Measurements from ENCODE around the gene DCLRE1C.
A peak's percentile ranks its signal among the peaks of the same experiment; 100 is the strongest.
"Not testable (repeated sequence)": the region's sequence is repeated elsewhere in the genome, so short reads cannot be mapped to it uniquely, and the experiment has no call there.

Gene DCLRE1C

DNA sequence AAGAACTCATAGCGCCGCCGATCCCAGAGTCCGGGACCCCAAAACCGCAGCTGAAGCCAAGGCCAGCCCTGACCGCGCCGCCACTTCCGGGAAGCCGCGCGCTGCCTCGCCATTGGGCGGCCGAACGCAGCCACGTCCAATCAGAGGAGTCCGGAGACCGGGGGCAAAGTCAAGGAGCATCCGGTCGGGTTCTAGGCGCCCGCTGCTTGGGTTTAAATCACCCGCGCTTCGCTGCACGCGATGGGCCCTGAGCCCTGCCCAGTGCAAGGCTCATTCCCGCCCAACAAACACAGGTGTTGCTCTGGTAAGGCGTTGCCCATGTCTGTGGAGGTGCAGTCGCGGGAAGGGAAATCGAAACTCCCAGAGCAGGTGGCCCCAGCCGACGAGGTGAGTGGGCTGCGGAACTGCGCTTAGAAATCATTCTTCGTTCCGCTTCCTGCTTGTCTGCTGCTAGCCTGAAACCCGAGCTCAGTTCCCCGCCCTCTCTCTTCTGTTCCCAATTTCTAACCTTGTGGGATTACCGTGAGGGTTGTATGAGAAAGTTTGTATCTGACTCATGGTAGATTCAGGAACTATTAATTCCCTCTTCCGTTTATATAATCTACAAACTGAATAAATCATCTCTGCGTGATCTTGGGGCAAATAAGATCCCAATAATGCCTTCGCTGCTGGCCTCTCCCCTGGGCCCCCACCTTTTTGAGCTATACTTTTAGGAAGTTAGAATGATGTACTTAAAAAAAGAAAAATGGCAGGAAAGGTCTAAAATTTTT, at the start of gene DCLRE1C:
TSS of gene DCLRE1C (minus strand) at position 96 of the 770 bp plus-strand sequence. CDS start at position 10, 86 bp downstream.
- DNase-seq (ENCODE audit: low read depth), result peak; percentile 94

DNA sequence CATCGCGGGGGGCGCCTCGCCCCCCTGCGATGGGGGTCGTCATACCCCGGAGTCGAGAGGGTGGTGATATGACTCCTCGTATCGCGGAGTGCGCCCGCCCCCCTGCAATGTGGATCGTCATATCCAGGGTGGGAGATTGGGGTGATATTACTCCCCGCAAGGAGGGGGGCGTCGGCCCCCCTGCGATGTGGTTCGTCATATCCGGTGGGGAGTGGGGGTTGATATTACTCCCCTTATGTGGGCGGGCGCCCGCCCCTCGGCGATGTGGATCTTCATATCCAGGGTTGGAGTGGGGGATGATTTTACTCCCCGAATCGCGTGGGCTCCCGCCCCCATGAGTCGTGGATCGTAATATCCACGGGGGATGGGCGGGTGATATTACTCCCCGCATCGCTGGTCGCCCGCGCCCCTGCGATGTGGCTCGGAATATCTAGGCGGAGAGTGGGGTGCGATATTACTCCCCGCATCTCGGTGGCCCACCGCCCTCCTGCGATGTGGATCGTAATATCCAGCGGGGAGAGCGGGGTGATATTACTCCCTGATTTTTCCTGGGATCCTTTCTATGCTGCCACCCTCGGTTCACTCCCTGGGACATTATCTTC, 42.2 kb upstream of the DCLRE1C start:
- DNase-seq (ENCODE audit: low read depth), result no peak

DNA sequence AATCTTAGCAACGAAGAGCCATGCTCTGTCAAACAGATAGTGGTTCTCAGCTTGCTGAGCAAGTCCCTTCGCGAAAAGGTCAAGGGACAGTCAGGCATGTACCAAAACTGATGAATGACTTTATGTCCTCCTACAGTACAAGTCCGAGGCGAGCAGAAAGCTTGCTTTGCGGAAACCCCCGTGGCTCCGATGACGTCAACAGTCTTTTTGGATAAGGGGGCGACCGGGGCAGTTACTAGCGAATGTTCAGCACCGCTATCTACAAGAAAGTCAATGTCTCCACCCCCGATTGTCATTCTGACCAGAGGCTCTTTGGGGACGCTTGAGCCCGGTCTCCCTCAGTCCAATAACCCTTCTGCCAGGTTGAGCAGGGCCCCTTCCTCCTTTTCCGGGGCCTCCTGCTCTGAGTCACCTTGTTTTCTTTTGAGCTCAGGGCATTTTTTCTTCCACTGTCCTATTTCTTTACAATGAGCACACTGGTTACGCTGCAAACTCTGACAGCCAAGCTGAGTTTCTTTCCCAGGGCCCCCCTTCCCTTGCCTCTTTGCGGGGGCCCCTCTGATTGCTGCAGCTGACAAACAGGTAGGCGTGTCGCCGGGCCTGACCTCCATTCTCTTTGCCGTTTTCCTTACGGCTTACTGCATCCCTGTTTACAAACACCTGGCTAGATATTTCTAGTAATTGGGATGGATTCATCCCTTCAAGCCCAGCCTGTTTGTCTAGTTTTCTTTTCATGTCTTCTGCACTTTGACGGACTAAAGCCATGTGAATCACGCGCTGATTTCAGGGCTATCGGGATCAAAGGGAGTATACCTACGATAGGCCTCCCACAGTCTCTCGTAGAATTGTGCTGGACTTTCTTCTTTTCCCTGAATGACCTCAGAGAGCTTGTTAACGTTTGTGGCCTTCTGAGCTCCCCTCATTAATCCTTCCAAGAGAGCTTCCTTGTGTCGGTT, 39.9 kb upstream of the DCLRE1C start:
- not testable (repeated sequence) for DNase-seq (ENCODE audit: low read depth)

DNA sequence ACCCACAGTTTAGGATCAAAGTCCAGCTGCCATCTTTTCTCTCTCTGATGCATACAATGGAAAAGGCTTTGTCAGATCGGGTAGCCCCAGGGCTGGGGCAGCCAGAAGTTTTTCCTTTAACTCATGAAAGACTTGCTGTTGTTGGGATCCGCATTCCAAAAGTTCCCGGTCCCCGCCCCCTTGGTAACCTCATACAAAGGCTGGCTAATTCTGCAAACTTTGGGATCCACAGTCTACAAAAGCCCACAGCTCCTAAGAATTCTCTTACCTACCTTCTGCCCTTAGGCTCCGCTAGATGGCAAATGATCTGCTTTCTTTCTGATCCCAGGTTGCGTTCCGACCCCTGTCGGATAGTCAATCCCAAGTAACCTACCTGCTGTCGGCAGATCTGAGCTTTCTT, 38.4 kb upstream of the DCLRE1C start:
- not testable (repeated sequence) for DNase-seq (ENCODE audit: low read depth)

DNA sequence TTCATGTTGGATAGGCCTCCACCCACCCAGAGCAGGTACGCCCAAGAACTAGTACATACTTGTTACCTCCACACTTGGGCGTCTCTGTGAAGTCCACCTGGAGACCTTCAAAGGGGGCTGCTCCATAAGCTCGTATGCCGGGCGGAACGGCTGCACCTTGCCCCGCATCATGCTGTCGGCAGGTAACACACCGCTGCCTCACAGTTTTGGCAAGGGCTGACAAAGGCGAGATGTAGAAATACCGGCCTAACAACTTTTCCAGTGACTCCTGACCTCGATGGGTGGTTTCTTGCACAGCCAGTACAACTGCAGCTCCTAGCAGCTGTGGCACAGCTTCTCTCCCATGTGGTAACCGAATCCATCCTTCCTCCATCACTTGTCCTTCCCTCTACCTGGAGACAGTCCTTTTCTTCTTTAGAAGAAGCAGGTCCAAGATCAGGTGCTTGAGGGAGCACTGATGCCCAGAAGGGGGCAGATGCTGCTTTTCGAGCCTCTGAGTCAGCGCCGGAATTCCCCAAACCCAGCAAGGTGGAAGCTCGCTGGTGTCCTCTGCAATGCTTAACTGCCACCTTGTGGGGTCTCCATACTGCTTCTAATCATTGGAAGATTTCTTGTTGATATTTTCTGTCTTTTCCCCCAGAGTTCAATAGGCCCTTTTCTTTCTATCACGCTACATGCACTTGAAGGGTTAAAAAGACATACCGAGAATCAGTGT, 37.3 kb upstream of the DCLRE1C start:
- peak; percentile 10 for DNase-seq (ENCODE audit: low read depth)

DNA sequence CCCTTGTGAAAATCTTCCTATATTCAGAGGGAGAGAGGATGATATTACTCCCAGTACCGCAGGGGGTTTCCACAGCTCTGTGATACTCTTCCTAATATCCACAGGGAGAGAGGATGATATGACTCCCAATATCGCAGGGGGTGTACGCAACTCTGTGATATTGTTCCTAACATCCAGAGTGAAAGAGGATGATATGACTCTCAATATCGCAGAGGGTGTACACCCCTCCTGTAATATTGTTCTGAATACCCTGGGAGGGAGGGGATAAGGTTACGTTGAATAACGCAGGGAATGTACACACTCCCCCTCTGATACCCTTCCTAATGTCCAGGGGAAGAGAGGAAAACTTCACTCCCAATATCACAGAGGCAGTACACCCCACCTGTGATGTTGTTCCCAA, 35.7 kb upstream of the DCLRE1C start:
- not testable (repeated sequence) for DNase-seq (ENCODE audit: low read depth)

DNA sequence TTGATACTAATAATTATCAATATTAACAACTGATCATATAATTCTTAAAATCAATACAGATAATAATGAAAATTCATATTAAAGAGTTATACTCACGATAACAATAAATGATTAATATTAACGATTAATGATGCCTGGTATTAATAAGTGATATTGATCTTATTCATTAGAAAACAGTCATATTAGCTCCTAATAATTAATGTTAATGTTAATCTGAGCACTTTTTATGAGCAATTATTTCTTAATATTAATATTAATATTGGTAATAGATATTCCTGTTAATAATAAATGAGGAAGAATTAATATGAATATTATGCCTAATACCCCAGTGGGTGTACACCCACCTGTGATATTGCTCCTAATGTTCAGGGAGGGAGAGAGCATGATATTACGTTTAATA, 28.8 kb upstream of the DCLRE1C start:
- no peak for DNase-seq (ENCODE audit: low read depth)

DNA sequence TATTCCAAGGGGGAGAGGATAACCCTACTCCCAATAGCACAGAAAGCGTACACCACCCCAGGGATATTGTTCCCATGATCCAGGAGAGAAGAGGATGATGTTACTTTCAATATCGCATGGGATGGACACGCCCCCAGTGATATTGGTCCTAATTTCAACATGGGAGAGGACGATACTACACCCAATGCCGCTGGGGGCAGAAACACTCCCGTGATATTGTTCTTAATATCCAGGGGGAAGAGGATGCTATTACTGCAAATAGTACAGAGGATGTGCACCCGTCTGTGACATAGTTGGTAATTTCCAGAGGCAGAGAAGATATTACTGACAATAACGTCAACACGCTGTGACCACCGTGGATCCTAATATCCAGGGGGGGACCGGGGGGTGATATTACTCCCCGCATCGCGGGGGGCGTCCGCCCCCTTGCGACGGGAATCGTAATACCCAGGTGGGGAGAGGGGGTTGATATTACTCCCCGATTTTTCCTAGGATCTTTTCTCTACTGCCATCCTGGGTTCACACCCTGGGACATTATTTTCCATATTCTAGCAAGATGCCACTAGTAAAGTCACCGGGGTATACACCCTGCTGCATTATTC, 21.9 kb upstream of the DCLRE1C start:
- DNase-seq (ENCODE audit: low read depth), result no peak

DNA sequence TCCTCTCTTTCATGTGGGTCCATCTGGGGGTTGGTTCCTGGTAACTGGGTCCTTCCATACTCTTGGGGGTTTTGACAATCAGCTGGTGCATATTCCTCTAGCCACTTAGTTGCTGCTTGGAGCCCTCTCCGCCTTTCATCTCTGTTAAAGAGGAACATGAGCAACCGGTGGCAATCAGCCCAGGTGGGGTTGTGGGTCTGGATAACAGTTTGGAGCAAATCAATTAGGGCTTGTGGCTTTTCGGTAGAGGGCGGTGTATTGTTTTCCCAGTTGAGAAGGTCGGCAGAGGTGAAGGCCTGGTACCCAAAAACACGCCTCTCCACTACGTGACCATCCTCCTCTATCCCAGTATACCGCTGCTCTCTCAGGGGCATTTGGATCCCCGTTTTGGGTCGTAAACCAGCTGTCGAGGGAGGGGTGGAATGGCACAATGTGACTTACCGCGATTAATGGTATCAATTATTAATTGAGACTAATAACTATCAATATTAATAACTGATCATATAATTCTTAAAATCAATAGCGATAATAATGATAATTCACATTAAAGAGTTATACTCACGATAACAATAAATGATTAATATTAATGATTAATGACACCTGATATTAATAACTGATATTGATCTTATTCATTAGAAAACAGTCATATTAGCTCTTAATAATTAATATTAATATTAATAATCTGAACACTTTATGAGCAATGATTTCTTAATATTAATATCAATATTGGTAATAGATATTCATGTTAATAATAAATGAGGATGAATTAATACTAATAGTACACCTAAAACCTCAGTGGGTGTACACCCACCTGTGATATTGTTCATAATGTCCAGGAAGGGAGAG, 20.5 kb upstream of the DCLRE1C start:
- DNase-seq (ENCODE audit: low read depth), result not testable (repeated sequence)

DNA sequence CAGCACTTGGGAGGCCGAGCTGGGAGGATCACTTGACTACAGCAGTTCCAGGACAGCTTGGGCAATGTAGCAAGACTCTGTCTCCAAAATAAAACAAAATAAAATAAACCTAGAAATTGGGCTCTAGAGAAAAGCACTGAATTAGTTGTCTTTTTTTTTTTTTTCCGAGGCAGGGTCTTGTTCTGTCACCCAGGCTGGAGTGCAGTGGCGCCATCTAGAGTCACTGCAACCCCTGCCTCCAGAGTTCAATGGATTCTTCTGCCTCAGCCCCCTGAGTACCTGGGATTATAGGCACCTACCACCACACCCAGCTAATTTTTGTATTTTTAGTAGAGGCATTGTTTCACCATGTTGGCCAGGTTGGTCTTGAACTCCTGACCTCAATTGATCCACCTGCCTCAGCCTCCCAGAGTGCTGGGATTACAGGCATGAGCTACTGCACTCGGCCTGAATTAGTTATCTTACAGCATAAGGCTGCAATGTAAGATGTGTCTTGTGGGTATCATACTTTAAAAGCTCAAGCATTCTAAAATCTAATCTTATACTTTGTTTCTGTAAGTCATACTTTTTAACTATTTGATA, 18.1 kb upstream of the DCLRE1C start:
- DNase-seq (ENCODE audit: low read depth), result no peak

DNA sequence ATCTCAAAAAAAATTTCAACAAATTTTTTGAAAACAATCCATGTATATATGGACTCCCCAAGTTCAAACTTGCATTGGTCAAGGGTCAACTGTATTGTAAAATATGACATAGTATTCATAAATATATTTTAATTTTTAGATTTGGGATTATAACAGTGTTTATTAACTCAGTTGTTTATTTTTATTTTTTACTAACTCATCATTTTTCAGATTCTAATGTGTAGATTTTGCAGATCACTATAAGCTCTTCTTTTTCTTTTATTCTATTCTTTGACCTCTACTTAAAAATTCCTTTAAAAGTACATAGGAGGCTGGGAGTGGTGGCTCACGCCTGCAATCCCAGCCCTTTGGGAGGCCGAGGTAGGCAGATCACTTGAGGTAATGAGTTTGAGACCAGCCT, 14.0 kb upstream of the DCLRE1C start:
- no peak for DNase-seq (ENCODE audit: low read depth)

DNA sequence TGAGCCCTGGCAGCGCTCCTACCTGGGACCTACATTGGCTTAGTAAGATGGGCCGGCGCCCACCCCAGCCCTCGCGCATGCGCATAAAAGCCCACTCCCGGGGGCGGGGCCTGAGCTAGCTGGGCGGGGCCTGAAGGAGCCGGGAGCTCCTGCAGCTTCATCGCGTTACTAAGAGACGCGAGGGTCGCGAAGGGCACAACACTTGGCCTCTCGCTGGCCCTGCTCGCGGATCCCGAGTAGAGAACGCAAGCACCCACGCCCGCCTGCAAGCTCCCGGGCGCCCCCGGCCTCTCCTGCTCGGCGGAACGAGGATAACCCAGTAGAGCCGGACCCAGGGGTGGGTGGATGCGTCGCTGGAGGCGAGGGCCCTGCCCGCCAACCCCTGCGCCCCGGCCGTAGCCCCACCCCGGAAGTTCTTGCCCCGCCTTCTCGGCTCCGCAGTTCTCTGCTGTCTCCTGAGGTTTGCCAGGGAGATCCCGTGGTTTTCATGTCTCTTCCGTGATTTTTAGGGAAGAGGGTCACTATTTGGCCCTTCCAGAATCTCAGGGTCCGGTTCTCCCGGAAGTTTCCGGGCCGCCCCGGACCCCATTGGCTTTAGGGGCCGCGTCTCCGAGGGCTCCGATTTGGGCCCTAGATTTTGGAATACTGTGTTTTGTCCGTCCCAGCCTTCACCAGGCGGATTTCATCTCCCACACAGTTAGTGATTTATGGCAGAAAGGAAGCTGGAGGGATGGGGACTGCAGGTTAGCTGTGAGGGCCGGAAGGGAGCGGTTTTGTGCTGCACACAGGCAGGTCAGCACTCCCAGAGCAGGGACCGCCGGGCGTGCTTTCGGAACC, 5.5 kb upstream of the DCLRE1C start, which contains the start of gene MEIG1:
TSS of gene MEIG1 (plus strand) at position 168 of the 837 bp plus-strand sequence. CDS start 7,081 bp downstream, outside the sequence.
- peak; percentile 95 for DNase-seq (ENCODE audit: low read depth)

DNA sequence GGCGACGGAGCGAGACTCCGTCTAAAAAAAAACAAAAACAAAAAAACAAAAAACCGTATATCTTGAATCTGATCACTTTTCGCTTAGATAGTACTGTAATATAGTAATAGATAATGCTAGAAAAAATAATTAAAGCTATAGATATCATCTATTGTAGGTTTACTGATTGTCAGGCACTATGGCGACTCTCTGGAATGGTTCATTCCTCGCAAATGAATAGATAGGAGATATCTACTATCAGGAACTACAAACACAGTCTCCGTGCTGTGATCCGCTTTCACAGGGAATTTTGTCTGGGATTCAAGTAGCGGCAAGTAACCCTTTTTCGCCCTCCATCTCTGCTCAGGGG, 5.0 kb upstream of the DCLRE1C start:
- DNase-seq (ENCODE audit: low read depth), result no peak

DNA sequence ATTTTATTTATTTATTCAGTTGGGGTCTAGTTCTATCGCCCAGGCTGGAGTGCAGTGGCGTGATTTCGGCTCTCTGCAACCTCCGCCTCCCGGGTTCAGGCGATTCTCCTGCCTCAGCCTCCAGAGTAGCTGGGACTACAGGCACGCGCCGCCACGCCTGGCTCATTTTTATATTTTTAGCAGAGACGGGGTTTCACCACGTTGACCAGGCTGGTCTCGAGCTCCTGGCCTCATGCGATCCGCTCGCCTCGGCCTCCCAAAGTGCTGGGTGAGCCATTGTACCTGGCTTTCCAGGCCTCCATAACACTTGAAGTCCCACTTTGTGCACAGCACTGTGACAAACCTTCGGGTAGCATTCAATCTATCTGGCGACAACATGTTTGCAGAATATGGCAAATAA, 1.0 kb upstream of the DCLRE1C start:
- DNase-seq (ENCODE audit: low read depth), result no peak

DNA sequence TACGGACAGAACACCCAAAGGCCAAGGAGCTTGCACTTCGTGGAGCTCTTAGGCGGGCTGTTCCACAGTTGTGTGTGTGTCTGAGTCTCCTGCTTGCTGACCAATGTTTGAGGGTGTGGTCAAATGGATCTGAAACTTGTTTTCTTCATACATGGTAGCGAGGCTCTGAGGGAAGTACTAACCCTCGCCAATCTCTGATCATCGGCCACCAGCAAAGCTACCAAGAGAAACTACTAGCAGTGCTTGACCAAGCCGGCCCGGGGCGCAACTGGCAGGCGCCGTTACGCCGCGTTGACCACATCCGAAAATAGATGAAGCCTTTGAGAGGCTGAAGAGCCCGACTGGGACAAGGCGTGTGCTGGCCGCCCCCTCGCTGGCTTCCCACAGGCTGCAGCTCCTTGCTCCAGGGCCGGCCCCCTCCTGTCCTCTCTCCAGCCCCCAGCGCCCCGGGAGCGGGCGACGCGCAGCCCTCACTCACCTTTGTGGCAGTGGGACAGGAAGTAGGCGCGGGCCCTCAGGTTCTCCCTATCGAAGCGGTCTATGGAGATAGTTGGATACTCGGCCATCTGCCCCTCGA, 384 bp downstream of the DCLRE1C start:
- peak; percentile 60 for DNase-seq (ENCODE audit: low read depth)

DNA sequence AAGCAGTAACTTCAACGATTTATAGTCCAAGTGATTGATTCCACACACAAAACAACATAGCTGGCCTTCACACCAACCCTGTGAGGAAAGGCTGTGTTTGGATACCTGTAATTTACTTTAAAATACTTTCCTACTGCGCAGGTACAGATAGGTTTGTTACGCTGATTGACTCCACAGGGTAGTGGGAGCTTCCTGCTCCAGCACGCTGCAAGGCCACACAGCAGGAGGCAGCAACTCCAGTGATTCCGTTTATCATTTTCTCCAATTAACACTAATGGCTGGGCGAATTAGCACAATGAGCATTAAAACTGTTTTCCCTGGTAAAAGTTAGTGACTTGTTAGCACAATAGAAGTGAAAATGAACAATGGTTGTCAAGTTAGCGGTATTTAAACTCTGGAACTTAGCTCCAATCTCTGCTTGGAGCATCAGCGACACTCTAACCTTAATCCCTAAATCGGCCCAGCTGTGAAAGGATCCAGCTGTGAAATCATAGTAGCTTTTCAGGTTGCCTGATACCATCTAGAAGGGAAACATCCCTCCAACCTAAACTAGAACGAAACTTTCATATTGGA, 959 bp downstream of the DCLRE1C start:
- DNase-seq (ENCODE audit: low read depth), result peak; percentile 4

DNA sequence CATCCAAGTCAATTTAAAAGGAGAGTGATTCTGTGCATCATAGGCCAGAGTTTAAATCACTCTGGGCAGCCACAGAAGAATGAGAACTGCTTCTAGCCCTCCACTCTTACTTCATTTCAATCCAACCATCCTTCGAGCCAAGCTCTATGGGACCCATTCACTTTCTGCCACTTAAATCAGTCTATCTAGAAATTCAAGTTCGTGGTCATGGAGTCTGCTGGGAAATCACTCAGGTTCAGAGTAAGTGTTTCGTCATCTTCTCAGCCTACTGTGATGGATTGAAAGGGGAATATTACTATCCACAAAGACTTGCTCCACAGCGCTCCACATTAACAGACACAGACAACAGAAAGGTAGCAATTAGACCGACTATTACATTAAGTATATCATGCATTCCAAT, 4.6 kb downstream of the DCLRE1C start:
- peak; percentile 65 for DNase-seq (ENCODE audit: low read depth)

DNA sequence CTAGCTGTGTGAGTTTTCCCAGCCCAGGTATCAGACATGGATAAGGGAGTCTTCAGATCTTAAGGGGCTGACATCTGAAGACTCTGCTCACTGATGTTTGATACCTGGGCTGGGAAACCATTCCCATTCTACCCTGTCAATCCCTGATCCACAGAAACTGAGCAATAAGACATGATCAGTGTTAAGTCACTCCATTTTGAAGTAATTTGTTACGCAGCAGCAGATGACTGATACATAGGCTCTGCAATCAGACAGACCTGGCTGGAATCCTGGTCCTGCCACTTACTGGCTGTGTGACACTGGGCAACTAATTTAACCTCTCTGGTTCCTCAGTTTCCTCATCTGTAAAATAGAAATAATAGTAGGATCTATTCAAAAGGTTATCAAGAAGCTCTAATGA, 6.6 kb downstream of the DCLRE1C start:
- no peak for DNase-seq (ENCODE audit: low read depth)
